Measurements from ENCODE around the gene CD4. TPM values are rescaled to one million over a fixed set of nuclear protein-coding genes. Genes with fewer than 3 reads are reported as not detected.

Gene CD4
- total and polyA plus RNA-seq, 2 donors (not counting 3 experiments of a cell fraction or from before 2014, with no cell fraction given): not detected

DNA sequence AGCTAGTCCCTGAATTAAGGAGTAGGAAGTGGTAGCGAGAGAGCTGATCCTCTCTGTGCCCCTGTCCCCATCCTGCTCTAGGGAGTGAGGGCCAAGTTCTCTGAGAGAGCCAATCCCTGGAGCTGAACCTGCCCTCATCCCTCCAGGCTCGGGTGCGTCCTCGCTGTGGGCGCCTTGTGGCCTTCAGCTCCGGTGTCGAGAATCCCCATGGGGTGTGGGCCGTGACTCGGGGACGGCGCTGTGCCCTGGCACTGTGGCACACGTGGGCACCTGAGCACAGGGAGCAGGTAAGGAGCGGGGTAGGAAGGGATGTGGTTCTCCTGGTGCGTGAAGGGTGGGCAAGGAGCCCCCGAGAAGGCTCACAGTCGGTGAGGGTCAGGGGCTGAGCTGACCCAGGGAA lies 49.5 kb downstream of the CD4 start:
- CTCF ChIA-PET: no interaction called here

More for the DNA sequence above, 49.5 kb downstream of the CD4 start:
- H3K36me3 ChIP-seq (ENCODE audit: control insufficient read depth in 2 of 2, extremely low read depth in 1 of 2, insufficient read depth in 2 of 2, low read length in 2 of 2): peaks cover 5 to 61% of the 10 kb centered on the region in 2 experiments
- TF ChIP-seq MAX (IDR thresholded peaks at IDR 0.05; ENCODE audit: insufficient read depth, insufficient read length) (no peak), GATA2 (IDR thresholded peaks at IDR 0.05; ENCODE audit: insufficient read depth, insufficient read length, low read depth, low read length) (no peak), EZH2 (IDR thresholded peaks at IDR 0.05; ENCODE audit: borderline replicate concordance, low read depth, low read length, severe bottlenecking) (no peak), CTCF (IDR thresholded peaks at IDR 0.05; ENCODE audit: extremely low read depth in 1 of 2, insufficient read depth in 1 of 2, low read depth in 1 of 2, low read length in 2 of 2) (no peak), POLR2A (IDR thresholded peaks at IDR 0.05; ENCODE audit: low read depth, low read length) (no peak), FOS (IDR thresholded peaks at IDR 0.05; ENCODE audit: borderline replicate concordance, insufficient read depth, low read length) (no peak), JUN (IDR thresholded peaks at IDR 0.05; ENCODE audit: borderline replicate concordance, insufficient read depth, insufficient read length, low read depth) (no peak), POLR2AphosphoS5 (IDR thresholded peaks at IDR 0.05; ENCODE audit: insufficient read depth, low read depth, low read length) (no peak)
- no peaks in the 10 kb centered on the region for H3K79me2 ChIP-seq (ENCODE audit: control insufficient read depth, insufficient read depth, low read length)
- no peak overlapping the region for H3K4me3 ChIP-seq (replicated peaks in 1 of 3; ENCODE audit: insufficient read depth in 1 of 3, low read depth in 1 of 3, low read length in 3 of 3)
- BruUV-seq (replicated peaks): no TSS peak
- no peaks in the 10 kb centered on the region for H4K20me1 ChIP-seq (replicated peaks; ENCODE audit: control insufficient read depth, extremely low read depth, insufficient read depth, low read length)
- H3K4me2 ChIP-seq (ENCODE audit: insufficient read depth, low read length): no peak overlapping the region
- H3K27ac ChIP-seq (ENCODE audit: insufficient read depth, low read depth, low read length): no peak overlapping the region
- intact Hi-C loops (cut with micrococcal nuclease): no loop called here
- no peaks in the 10 kb centered on the region for H3K27me3 ChIP-seq (ENCODE audit: control insufficient read depth in 2 of 2, insufficient read depth in 2 of 2, low read length in 2 of 2)
- DNase-seq (ENCODE audit: low read depth, low spot score): no peak
- POLR2A ChIA-PET: no interaction called here
- no peak for FAIRE-seq
- H3K9me3 ChIP-seq (replicated peaks; ENCODE audit: control insufficient read depth, insufficient read depth, low read length): no peaks in the 10 kb centered on the region
- H3K9me1 ChIP-seq (replicated peaks; ENCODE audit: control insufficient read depth, extremely low read depth, insufficient read depth, low read length): no peaks in the 10 kb centered on the region
- no peaks in the 10 kb centered on the region for H3K4me1 ChIP-seq (ENCODE audit: control insufficient read depth, extremely low read depth, insufficient read depth, low read length)
- H2AFZ ChIP-seq (ENCODE audit: low read depth, low read length): no peak overlapping the region
- no peak overlapping the region for H3K9ac ChIP-seq (replicated peaks; ENCODE audit: extremely low read depth, insufficient read depth, low read length)
- dilution Hi-C loops (cut with MboI; ENCODE audit: extremely low pct_ligation_motif_present, low sequenced_read_pairs): no loop called here
